ENCODE results near the gene LACRT. TPM values are rescaled to one million over a fixed set of nuclear protein-coding genes. Genes with fewer than 3 reads are reported as not detected.

The LACRT gene
- total and polyA plus RNA-seq, 9 of the 15 experiments (the other 6 are each of a cell fraction or from before 2014, with no cell fraction given), result not detected

GRCh38 chr12:54657105-54657607 lies 22.5 kb upstream of the LACRT start:
- Histone ChIP-seq H3K27ac (ENCODE audit: extremely low read depth, low read depth, low read length) (no peak overlapping the region), H3K4me1 (replicated peaks in 1 of 2; ENCODE audit: control insufficient read depth in 2 of 2, insufficient read depth in 2 of 2, low read length in 2 of 2) (no peaks in the 10 kb centered on the region), H2AFZ (ENCODE audit: low read depth, low read length) (no peak overlapping the region), H3K4me3 (no peak overlapping the region), H3K9ac (ENCODE audit: insufficient read depth in 1 of 2, low read depth in 2 of 2, low read length in 2 of 2) (no peak overlapping the region), H3K27me3 (ENCODE audit: control insufficient read depth in 2 of 2, insufficient read depth in 2 of 2, low read length in 2 of 2) (peaks cover 13 to 14% of the 10 kb centered on the region in 2 experiments; a peak in 3 of 5 replicates), H3K4me2 (ENCODE audit: insufficient read depth, low read length) (no peak overlapping the region), H3K9me3 (replicated peaks; ENCODE audit: control insufficient read depth, insufficient read depth, low read depth, low read length) (no peaks in the 10 kb centered on the region), H3K36me3 (ENCODE audit: control insufficient read depth, insufficient read depth, low read length) (no peaks in the 10 kb centered on the region), H3K9me1 (ENCODE audit: control insufficient read depth, insufficient read depth, low read length) (no peaks in the 10 kb centered on the region), H3K79me2 (ENCODE audit: control insufficient read depth, insufficient read depth, low read length) (no peaks in the 10 kb centered on the region), H4K20me1 (replicated peaks; ENCODE audit: control insufficient read depth, insufficient read depth, low read length) (0 out of 2 replicates have a peak, but pooled peaks cover 2% of the 10 kb centered on the region)
- BruUV-seq (replicated peaks), result no TSS peak
- CTCF ChIA-PET (ENCODE audit: low intra/inter-chr PET ratio), result no interaction called here
- DNase-seq (ENCODE audit: extremely low read depth in 1 of 4, low spot score in 3 of 4) (no peak), FAIRE-seq (no peak), ATAC-seq (peak; percentile 59)
- POLR2A ChIA-PET, result no interaction called here
- TF ChIP-seq RNF219 (CRISPR knock-in tag; IDR thresholded peaks at IDR 0.05) (no peak), IFI16 (CRISPR knock-in tag; IDR thresholded peaks at IDR 0.05) (no peak), CEBPG (CRISPR knock-in tag; IDR thresholded peaks at IDR 0.05) (no peak), CEBPG (tag; conservative IDR thresholded peaks at IDR 0.05 in 1 of 2, IDR thresholded peaks at IDR 0.05 in 1 of 2) (peak; percentile 50)
- TF ChIP-seq, protein P1, sequence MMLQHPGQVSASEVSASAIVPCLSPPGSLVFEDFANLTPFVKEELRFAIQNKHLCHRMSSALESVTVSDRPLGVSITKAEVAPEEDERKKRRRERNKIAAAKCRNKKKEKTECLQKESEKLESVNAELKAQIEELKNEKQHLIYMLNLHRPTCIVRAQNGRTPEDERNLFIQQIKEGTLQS (IDR thresholded peaks at IDR 0.05), result peak; percentile 19; the same call in 1 of the 2 replicates
- TF ChIP-seq, protein P1 (CRISPR knock-in tag; conservative IDR thresholded peaks at IDR 0.05), result no peak
- intact Hi-C loops (cut with micrococcal nuclease) (loop anchor here (5.0 kb wide), 1 partner anchor 55 kb away; no protein-coding TSS in a partner anchor), in situ Hi-C loops (cut with MboI) (no loop called here)
- 0% methylated on average over 6 of the region's 6 CpGs for WGBS (ENCODE audit: insufficient coverage, low coverage, missing lambda C conversion rate)

Data from K562 (cell line).